Frontal cortex (tissue), 4 donors: ENCODE measurements around the gene TIMM22. TPM values are rescaled to one million over a fixed set of nuclear protein-coding genes. Genes with fewer than 3 reads are reported as not detected.
"Not testable (repeated sequence)": the region's sequence is repeated elsewhere in the genome, so short reads cannot be mapped to it uniquely, and the experiment has no call there.

ENCODE experiments used
- DNase-seq, 2 donors: peaks; one replicate each; pipeline ENCODE4 v3.0.0; 2012; ENCODE audit warnings: low spot score in 2 of 2
- FAIRE-seq: peaks from 2 replicates; lab custom pipeline; 2012; peaks lifted over from hg19 to GRCh38; lab: Jason Lieb, UNC
- total RNA-seq: library from RNA; depleted of rRNA; stranded (reverse); fragments of >200 nt; gene quantifications from one replicate; pipeline ENCODE4 v1.2.3, GENCODE V29; 2014
- donor health status: control.
- donor health status: control.
- donor health status: control.

The TIMM22 gene
- total RNA-seq, 1 donor from 2014 or later, result 13.5 TPM

DNA sequence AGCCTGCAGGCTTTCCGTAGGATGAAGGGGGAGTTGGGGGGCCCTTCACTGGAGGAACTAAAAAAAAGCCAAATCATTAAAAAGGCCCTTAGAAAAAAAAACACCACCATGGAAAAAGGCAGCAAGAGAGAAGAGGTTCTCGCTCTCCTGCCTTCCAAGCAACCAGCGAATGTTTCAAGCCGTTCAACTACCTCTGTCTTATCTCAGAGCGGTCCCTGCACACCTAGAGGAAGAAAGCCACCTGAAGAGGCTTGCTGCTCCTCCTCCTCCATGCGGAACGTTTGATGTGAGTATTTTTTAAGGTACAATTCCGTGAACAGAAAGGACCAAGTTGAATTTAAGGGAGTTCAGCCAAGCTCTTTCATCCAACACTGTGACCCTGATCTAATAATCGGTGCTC, 26.6 kb upstream of the TIMM22 start:
- no peak for DNase-seq
- FAIRE-seq, result no peak

DNA sequence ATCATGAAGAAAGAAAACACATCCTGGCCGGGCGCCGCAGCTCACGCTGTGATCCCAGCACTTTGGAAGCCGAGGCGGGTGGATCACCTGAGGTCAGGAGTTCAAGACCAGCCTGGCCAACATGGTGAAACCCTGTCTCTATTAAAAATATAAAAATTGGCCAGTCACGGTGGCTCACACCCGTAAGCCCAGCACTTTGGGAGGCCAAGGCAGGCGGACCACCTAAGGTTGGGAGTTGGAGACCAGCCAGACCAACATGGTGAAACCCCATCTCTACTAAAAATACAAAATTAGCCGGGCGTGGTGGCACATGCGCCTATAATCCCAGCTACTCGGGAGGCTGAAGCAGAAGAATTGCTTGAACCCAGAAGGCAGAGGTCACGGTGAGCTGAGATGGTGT, 25.1 kb upstream of the TIMM22 start:
- FAIRE-seq, DNase-seq: not testable (repeated sequence)

DNA sequence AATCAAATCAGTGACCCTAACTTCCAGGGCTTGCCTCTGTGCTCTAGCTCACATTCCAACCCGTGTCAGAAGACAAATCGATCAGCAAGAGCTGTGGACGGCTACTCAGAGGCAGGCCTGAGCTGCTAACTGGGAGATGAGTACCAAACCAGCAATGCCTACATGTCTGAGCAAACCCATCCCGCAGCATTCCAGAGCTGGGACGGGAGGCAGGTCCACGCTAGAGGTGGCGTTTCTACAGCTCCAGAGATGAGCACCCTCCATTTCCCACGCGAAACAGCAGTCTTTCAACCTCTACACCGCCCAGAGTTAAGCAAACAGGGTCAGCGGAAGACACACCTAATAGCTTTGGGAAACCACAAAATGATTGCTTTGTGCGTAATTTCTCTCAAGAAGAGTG, 23.9 kb upstream of the TIMM22 start:
- no peak for DNase-seq
- FAIRE-seq, result no peak

DNA sequence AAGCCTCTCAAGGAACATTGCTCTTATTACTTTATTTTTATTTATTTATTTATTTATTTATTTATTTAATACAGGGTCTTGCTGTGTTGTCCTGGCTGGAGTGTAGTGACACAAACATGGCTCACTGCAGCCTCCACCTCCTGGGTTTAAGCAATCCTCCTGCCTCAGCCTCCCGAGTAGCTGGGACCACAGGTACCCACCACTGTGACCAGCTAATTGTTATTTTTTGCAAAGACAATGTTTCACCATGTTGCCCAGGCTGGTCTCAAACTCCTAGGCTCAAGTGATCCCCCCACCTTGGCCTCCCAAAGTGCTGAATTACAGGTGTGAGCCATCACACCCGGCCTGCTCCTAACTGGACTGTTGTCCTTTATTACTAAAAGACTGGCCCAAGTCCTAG, 22.2 kb upstream of the TIMM22 start:
- not testable (repeated sequence) for FAIRE-seq, DNase-seq

DNA sequence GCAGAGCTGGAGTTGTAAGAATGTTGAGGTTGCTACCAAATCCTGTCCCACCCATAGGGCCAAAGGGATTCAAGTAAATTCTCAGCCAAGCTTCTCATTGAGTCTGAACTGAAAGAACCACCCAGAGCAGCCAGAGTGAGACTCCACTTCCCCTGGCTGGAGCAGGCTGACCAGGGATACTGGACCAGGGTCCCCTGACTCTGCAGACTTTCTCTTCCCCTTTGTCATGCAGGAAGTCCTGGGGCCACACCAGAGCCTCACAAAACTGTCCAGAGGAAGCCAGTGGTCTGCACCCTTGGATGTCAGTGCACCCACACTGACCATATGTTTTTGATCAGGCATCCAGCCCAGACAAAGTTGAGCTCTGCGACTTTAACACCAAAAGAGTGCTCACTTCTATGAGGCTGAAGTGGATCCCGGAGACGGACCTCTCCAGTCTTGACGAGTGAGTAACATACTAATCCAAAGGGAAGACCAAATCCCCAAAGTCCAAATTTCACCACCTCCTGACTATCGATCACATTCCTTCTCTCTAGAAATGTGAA, 21.5 kb upstream of the TIMM22 start:
- no peak for FAIRE-seq
- DNase-seq, result no peak

DNA sequence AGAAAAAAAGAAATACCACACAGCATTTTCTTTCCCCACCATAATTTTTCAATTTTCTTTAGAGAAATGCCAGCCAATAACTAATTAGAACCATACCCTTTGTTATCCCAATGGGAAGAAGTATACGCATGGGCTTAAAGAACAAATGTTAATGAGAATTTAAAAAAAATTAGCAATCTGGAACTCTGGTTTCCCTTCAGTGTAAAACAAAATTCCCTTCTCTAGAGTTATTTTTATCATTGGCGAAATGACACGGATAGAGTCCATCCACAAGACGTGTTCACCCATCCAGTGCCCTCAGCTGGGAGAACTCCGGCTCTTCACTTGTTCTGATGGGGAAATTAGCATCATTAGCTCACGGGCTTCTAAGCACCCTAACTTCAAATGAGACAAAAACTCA, 20.6 kb upstream of the TIMM22 start:
- FAIRE-seq (no peak), DNase-seq (no peak)

DNA sequence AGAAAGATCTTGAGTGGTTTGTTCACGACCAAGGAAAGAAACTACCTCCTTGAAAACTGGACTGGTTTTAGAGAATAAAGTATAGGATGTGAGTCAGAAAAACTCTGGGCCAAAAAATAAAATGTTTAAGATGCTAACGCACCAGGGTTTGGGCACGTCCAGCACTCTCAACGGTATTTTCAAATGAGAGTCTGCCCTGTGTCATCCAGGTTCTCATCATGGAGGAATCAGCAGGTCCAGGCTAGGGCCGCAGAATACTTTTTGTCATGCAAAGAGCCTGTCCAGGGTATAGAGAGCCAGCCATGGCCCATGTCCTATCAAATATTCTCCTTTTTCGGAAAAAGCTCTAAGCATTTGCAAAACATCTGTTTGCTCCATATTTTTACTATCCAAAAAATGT, 19.8 kb upstream of the TIMM22 start:
- DNase-seq, result no peak
- FAIRE-seq, result no peak

DNA sequence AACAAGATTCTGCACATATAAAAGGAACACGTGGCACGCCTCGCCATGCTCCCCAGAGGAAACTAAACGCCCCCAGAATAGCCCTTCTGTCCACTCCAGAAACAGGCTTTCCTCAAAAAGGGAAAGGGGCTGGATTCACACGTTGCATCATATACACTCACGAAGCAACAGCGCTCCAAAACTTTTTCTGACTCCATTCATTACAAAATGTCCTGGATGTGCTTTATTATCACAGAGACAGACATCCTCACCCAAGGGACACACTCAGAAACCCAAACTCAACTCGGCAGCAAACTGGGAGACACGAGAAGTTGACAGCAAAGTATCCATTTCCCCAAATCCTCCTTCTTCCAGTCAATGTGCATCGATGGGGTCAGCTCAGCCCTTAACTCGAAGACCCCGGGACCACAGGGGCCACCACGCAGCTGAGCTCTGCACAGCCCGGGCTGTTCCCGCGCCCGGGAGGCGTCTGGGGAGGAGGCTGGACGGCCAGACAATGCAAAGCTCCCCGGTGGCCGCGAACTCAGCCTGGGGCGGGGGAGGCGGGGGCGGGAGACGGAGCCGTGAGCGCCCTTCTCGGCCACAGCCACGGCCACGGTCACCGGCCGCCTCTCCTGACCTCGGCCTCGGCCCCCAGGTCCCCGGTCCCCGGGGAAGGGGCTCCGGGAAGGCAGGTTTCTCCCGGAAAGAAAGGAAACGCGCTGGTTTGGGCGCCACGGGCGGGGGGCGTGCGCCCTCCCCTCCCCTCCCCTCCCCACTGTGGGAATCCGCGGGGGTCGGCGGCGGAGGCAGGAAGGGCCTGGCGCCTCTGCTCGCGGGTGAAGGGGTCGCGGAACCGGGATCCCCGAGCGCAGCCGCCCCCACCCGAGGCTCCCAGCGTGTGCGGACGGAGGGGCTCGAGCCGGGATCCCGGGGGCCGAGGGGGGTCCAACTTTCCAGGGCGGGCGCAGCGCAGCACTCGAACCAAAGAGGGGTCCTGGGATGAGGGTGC, 18.5 kb upstream of the TIMM22 start:
- FAIRE-seq, result no peak
- no peak for DNase-seq

DNA sequence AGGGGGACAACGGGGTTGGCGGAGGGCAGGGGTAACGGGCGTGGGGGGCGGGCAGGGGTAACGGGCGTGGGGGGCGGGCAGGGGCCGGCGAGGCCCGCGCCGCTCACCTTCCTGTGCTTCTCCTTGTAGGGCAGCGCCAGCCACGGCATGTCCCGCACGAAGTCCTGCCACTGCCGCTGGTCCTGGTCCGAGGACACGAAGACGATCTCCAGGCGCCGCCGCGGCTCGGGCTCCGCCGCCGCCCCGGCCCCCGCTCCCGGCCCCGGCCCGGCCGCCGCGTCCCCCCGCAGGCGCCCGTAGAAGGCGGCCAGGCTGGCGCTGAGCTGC, 17.8 kb upstream of the TIMM22 start:
- FAIRE-seq (no peak), DNase-seq (no peak)

DNA sequence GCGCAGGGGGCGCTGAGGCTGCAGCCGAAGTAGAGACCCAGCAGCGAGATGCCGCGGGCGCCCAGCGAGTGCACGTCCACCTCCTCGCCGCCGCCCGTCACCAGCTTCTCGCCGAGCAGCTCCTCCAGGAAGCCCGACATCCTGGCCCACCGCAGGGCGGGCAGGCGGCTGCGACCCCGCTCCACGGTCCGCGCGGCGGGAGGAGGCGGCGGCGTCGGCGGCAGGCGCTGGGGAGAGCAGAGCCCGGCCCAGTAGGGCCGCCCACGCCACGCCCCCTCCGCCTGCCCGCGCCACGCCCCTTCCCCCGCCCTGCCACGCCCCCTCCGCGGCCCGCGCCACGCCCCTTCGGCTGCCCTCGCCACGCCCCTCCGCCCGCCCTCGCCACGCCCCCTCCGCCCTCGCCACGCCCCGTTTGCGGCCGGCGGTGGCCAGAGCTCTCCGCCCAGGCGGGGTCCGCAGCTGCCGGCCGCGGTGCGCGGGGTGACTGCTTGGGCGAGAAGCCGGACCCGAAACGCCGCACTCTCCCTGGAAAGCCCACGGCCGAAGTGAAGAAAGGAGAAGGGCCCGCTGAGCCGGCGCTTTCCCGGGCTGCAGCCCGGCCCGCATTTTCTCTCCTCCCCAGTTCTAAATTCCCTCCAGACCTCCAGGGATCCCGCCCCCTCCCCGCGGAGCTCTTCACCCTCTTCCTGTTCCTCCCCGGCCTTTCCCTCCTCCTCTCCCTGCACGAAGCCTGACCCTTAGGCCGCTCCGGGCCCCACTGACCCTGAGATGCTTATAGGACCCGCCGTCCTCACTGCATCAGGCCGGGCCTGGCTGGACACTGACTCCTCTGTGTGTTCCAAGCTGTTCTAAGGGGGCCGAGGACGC, 17.2 kb upstream of the TIMM22 start, which contains the start of gene NXN:
Gene NXN, minus strand, starts transcription at position 238 of the 867 bp plus-strand sequence.
- DNase-seq, result peak; percentile 96 to 99
- no peak for FAIRE-seq

DNA sequence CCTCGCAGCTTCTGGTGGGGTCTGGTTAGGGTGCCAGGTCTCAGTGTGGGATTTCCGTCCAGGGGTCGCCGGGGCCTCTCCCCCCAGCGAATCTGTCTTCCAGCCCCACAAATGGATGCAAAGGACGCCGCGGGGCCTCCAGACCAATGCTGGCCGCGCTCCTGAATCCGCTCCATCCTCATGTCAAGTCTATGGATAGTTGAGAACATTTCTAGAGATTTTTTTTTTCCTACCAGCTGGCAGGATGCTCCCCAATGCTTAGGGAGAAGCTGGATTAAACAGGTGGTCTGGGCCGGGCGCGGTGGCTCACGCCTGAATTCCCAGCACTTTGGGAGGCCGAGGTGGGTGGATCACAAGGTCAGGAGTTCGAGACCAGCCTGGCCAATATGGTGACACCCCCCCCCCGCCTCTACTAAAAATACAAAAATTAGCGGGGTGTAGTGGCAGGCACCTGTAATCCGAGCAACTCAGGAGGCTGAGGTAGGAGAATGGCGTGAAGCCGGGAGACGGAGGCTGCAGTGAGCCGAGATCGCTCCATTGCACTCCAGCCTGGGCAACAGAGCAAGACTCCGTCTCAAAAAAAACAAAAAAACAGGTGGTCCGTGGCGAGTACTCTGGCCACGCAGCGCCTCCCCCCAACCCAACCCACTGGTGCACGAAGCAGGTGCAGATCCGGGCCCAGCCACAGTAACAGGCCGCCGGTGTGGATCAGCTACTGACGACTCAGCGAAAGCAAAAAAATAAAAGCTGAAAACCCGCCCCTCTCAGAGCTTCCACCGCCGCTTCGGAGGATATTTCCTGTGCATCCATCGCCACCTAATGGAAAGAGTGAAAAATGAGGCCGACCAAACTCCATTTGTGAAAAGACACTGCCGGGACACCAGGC, 16.3 kb upstream of the TIMM22 start:
- FAIRE-seq (peak; percentile 10), DNase-seq (peak; percentile 68 to 78)

DNA sequence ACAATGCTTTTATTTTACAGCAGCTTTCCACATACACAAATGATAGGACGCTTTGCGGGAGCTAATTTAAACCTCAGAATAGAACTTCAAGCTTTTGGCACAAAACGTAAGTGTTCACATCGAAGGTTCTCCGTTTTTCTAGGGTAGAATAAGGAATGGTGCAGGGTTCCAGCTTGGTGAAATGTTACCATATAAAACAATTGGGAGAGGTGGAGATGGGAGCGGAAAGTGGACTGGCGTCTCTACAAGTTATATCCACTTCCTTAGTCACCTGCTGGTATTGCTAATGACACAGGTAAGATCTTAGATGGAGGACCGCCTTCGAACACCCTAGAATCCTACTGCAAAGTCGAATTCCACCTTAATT, 15.7 kb upstream of the TIMM22 start:
- DNase-seq (no peak), FAIRE-seq (no peak)

DNA sequence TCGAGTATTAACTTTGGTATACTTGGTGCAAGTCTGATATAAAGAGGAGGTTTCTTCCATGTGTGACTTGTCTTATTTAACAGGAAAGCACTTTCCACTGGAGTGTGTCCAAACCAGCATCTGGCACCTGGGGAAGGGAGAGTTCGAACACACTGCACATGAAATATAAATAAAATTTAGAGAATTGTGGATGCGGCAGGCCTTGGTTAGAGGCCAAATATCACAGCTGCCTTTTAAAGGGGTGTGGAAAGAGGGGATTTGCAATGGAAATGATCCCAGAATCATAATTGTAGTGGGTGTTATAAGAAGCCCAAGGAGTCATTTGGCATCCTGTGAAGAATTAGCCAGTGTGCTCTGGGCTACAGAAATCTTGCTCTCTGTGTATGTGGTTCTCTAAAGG, 13.0 kb upstream of the TIMM22 start:
- FAIRE-seq (no peak), DNase-seq (no peak)

DNA sequence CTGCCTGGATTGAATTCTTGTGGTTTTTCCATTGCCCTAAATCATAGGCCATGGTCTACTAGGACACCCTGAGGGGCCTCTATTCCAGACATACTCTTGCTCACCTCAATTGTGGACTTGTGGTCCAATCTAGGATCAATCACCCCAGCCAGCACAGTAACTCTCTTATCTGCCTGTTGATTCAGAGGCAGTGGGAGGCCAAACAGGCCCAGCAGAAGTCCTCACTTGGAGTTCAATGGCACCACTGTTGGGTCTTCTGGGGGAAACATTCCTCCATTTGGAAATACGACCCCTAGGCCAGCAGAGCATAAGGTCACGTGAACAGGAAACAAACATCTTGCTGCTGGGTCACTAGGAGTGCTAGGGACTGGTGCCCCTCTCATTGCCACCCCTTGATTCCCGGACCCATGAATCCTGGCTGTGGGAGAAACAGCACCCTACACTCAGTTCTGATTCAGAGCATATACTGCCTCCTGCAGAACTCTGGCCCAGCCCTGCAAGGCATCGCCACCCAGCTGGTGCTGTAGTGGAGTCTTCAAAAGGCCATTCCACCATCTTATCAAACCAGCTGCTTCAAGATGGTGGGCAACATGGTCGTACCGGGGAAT, 10.5 kb upstream of the TIMM22 start:
- no peak for FAIRE-seq
- DNase-seq, result no peak

DNA sequence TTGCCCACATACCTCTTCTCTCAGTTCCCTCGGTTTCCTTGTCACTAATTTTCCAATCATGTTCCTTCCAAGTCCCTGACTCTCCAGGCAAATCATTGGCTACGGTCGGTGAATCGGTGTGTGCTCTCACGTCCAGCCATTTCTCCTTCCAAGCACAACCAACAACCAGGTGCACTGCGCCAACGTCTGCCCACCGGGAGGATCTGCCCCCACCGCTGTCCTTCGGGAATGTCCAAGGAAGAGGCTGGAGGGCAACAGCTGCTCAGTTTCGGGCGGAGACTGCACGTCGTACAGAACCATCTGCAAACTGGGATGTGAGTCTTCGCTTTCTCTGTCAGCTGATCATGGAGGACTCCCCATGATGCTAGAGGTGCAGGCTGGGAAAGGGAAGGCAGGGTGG, 9.0 kb upstream of the TIMM22 start:
- no peak for FAIRE-seq

DNA sequence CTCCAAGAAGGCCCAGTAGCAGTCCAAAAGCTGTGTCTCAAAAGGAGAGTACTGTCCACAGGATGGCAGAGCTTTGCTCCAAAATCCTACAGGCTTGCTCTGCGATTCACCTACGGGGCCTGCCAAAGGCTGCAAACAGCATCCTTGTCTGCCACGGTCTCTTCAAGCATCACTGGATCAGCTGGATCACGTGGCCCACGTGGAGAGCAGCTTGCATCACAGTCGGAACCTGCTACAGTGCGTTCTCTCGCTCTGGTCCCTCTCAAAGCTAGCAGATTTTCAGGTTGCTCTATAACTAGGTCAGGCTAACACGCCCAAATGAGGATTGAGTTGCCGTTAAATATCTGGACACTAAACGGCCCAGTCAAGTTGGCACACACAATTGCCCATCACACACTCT, 8.4 kb upstream of the TIMM22 start:
- FAIRE-seq (no peak), DNase-seq (no peak)

More for the DNA sequence above, 9.0 kb upstream of the TIMM22 start:
- DNase-seq, result no peak

DNA sequence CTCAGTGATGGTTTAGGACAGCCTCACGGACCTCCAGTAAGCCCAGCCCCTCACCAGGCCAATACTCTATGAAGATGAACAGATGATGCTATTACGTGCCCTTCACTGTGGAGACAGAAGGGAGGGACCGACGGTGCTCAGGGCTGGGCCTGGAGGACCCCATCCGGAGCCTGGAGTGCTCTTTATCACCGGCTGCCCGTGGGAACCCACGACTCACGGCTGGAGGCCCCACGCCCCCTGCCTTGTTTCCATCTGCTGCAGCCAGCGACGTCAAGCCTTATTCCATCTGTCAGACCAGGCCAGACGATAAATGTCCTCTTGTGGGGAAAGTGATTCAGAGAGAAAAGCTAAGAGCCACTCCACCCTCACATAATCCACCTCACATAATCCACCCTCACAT, 4.0 kb upstream of the TIMM22 start:
- no peak for FAIRE-seq
- no peak for DNase-seq

DNA sequence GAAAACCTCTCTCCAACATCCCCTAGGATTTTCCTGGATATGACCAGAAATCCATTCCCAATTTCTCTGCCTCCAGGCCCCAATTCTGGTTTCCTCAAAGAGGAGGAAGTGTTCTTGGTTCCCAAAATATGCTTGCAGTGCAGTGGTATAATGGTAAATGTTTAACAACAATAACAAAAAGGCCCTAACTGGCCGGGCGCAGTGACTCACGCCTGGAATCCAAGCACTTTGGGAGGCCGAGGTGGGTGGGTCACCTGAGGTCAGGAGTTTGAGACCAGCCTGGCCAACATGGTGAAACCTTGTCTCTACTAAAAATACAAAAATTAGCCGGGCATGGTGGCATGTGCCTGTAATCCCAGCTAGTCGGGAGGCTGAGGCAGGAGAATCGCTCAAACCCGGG, 1.6 kb upstream of the TIMM22 start:
- DNase-seq, result not testable (repeated sequence)

DNA sequence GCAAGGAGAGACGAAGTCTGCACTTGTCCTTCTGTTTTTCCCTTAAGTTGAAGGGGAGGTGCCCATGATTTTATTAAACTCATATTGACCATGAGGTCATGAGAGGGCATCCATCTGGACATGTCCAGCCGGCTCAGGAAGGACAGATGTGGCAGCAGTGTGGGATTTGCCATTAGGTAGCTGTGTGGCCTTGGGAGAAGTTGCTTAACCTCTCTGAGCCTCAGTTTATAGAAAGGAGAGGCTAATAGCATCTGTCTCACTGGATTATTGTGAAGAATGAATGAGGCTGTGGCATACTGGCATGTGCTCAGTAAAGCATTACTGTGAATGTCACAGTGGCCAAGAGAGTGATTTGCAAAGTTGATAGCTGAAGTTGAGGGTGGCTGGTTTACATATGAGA, 1.2 kb downstream of the TIMM22 start:
- FAIRE-seq, result no peak
- no peak for DNase-seq

More for the DNA sequence above, 1.6 kb upstream of the TIMM22 start:
- FAIRE-seq, result not testable (repeated sequence)
